NT2/D1 (cell line): Measurements from ENCODE around the gene DSCAML1.

Experiments
- DNase-seq: peaks from one replicate; pipeline ENCODE4 v3.0.0-alpha.2; 2011; ENCODE audit warnings: low read depth, low spot score
- H3K27me3 ChIP-seq: 2 replicates; pipeline ENCODE4 v1.6.0; 2011; ENCODE audit warnings: mild to moderate bottlenecking; ENCODE audit not compliant: insufficient read length, insufficient read depth
- H3K36me3 ChIP-seq: 2 replicates; pipeline ENCODE4 v1.6.1; 2011; ENCODE audit warnings: mild to moderate bottlenecking, low read length, mixed read lengths; ENCODE audit not compliant: insufficient read depth, insufficient read length
- H3K4me1 ChIP-seq: 2 replicates; pipeline ENCODE4 v1.5.1; 2011; ENCODE audit not compliant: insufficient read depth, insufficient read length
- H3K4me3 ChIP-seq: 2 replicates; pipeline ENCODE4 v1.5.1; 2011; ENCODE audit warnings: low read depth; ENCODE audit not compliant: insufficient read length
- H3K9ac ChIP-seq: 2 replicates; pipeline ENCODE4 v1.6.0; 2011; ENCODE audit warnings: low read depth; ENCODE audit not compliant: insufficient read length
- H3K9me3 ChIP-seq: 2 replicates; pipeline ENCODE4 v1.5.1; 2011; ENCODE audit warnings: mild to moderate bottlenecking, low read length; ENCODE audit not compliant: insufficient read depth
- SUZ12 ChIP-seq: IDR thresholded peaks from 2 replicates; pipeline ENCODE4 v1.6.1; 2011; ENCODE audit not compliant: insufficient read length, insufficient read depth; ENCODE audit errors: extremely low read depth
- YY1 ChIP-seq: IDR thresholded peaks from 2 replicates; pipeline ENCODE4 v1.6.1; 2011; ENCODE audit not compliant: insufficient read length, insufficient read depth
- ZNF274 ChIP-seq: IDR thresholded peaks from 2 replicates; pipeline ENCODE4 v1.6.1; 2011; ENCODE audit warnings: mild to moderate bottlenecking, low read depth, low read length

Gene DSCAML1

DNA sequence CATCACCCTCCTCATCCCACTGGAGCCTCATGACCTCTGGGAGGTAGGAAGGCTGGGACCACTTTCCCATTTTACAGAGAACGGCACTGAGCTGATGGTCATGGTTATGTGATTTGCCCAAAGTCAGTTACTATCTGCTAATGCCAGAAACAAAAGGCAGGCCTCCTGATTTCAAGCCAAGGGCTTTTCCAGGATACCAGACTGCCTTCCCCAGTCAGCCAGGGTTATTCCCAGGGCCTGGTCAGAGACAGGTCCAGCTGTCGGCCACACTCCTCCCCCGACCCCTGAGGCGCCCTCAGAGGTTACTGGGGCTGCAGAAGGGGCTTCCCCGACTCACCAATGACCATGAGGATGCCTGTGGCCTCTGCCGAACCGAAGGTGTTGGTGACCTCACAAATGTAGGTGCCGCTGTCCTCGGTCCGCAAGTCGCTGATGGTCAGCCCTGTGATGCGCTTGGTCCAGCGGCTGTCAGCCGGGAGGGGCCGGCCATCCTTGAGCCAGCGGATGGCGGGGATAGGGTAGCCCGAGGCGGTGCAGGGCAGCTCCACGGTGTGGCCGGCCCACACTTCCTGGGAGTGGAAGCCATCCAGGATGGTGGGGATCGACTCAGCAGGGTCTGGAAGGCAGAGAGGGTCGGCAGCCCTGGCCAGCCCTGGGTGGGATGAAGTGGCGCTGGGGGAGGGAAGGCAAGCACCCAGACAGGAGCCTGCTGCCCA lies 272.4 kb downstream of the DSCAML1 start:
- H3K9ac ChIP-seq: no peak overlapping the region
- H3K4me1 ChIP-seq: peaks cover 12% of the 10 kb centered on the region
- no peaks in the 10 kb centered on the region for H3K27me3 ChIP-seq
- DNase-seq: no peak
- H3K36me3 ChIP-seq: no peaks in the 10 kb centered on the region
- no peaks in the 10 kb centered on the region for H3K9me3 ChIP-seq
- H3K4me3 ChIP-seq: no peak overlapping the region
- no peak for TF ChIP-seq ZNF274
- TF ChIP-seq YY1: no peak
- TF ChIP-seq SUZ12: no peak

GRCh38 chr11:117523680-117524079 lies 273.3 kb downstream of the DSCAML1 start:
- TF ChIP-seq YY1 (no peak), SUZ12 (no peak), ZNF274 (no peak)
- Histone ChIP-seq H3K9ac (no peak overlapping the region), H3K4me3 (no peak overlapping the region), H3K27me3 (no peaks in the 10 kb centered on the region), H3K9me3 (no peaks in the 10 kb centered on the region), H3K36me3 (no peaks in the 10 kb centered on the region), H3K4me1 (peaks cover 12% of the 10 kb centered on the region)
- no peak for DNase-seq

GRCh38 chr11:117521974-117522373 lies 275.0 kb downstream of the DSCAML1 start:
- H3K27me3 ChIP-seq: no peaks in the 10 kb centered on the region
- DNase-seq: no peak

GRCh38 chr11:117520966-117521365 lies 276.1 kb downstream of the DSCAML1 start:
- no peak for DNase-seq
- TF ChIP-seq YY1: no peak
- TF ChIP-seq ZNF274: no peak
- no peak for TF ChIP-seq SUZ12
- Histone ChIP-seq H3K4me3 (no peak overlapping the region), H3K36me3 (no peaks in the 10 kb centered on the region), H3K27me3 (no peaks in the 10 kb centered on the region), H3K4me1 (peaks cover 4% of the 10 kb centered on the region), H3K9me3 (no peaks in the 10 kb centered on the region), H3K9ac (no peak overlapping the region)

More at GRCh38 chr11:117521974-117522373, 275.0 kb downstream of the DSCAML1 start:
- Histone ChIP-seq H3K4me3 (no peak overlapping the region), H3K4me1 (peaks cover 7% of the 10 kb centered on the region), H3K36me3 (no peaks in the 10 kb centered on the region), H3K9ac (no peak overlapping the region), H3K9me3 (no peaks in the 10 kb centered on the region)
- no peak for TF ChIP-seq SUZ12
- no peak for TF ChIP-seq YY1
- TF ChIP-seq ZNF274: no peak

DNA sequence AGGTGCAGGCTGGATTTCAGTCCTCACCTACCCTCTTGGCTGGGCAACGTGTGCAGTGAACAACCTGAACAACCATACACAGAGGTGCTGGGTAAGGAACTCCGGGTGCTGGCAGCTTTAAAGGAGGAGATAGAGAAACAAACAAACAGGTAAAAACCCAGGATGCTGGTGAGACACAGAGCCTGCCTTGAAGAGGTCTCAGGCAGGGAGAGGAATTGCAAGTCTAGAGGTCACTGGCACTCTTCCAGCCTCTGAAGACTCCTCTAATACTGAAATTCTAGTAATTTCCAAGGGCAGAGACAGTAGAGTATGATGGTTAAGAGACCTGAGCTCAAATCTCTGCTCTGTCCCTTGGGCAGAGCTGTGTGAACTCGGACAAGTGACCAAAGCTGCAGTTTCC lies 276.8 kb downstream of the DSCAML1 start:
- no peaks in the 10 kb centered on the region for H3K27me3 ChIP-seq
- TF ChIP-seq ZNF274 (no peak), SUZ12 (no peak), YY1 (no peak)
- no peaks in the 10 kb centered on the region for H3K9me3 ChIP-seq
- DNase-seq: no peak
- peaks cover 3% of the 10 kb centered on the region for H3K4me1 ChIP-seq
- no peak overlapping the region for H3K4me3 ChIP-seq
- no peaks in the 10 kb centered on the region for H3K36me3 ChIP-seq
- no peak overlapping the region for H3K9ac ChIP-seq

DNA sequence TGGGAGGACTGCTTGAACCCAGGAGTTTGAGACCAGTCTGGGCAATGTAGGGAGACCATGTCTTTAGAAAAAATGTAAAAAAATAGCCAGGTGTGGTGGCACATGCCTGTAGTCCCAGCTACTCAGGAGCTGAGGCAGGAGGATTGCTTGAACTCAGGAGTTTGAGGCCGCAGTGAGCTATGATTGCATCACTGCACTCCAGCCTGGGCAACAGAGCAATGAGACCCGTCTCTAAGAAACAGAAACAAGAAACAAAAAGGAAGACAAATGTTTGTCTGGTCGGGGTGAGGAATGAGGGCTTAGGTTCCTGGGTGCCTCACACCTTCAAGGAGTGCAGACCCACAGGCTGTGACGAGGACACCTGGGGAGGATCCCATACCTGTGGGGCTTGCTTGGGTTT lies 277.4 kb downstream of the DSCAML1 start:
- Histone ChIP-seq H3K36me3 (no peaks in the 10 kb centered on the region), H3K27me3 (no peaks in the 10 kb centered on the region), H3K9ac (no peak overlapping the region), H3K4me1 (peaks cover 3% of the 10 kb centered on the region), H3K9me3 (no peaks in the 10 kb centered on the region), H3K4me3 (no peak overlapping the region)
- no peak for DNase-seq
- no peak for TF ChIP-seq SUZ12
- no peak for TF ChIP-seq YY1
- no peak for TF ChIP-seq ZNF274

GRCh38 chr11:117519170-117519569 lies 277.8 kb downstream of the DSCAML1 start:
- peaks cover 3% of the 10 kb centered on the region for H3K4me1 ChIP-seq
- H3K36me3 ChIP-seq: no peaks in the 10 kb centered on the region
- no peak overlapping the region for H3K4me3 ChIP-seq
- DNase-seq: no peak
- H3K27me3 ChIP-seq: no peaks in the 10 kb centered on the region
- TF ChIP-seq SUZ12 (no peak), YY1 (no peak), ZNF274 (no peak)
- no peaks in the 10 kb centered on the region for H3K9me3 ChIP-seq
- H3K9ac ChIP-seq: no peak overlapping the region
